H1 (cell line): Measurements from ENCODE around the gene NHS. TPM values are rescaled to one million over a fixed set of nuclear protein-coding genes. Genes with fewer than 3 reads are reported as not detected.

Experiments
- CTCF ChIA-PET: fragments of 300-600 bp; sonication (Branson Sonifier 250); formaldehyde crosslinking; loops from one replicate; lab custom pipeline; 2021; ENCODE audit not compliant: partially characterized antibody; lab: Charles Lee
- POLR2A ChIA-PET: fragments of 300-600 bp; sonication (Branson Sonifier 250); formaldehyde crosslinking; loops from one replicate; lab custom pipeline; 2021; ENCODE audit warnings: inconsistent platforms; ENCODE audit not compliant: partially characterized antibody; lab: Charles Lee
- DNase-seq, 2 experiments: peaks; one replicate each; pipeline versions ENCODE4 v3.0.0 to v3.0.0-alpha.2; 2010 to 2022; ENCODE audit warnings: low spot score in 2 of 2, low read depth in 1 of 2, mixed read lengths in 1 of 2
- FAIRE-seq: peaks from 2 replicates; lab custom pipeline; 2011; peaks lifted over from hg19 to GRCh38; lab: Jason Lieb, UNC
- H2AFZ ChIP-seq: 2 replicates; pipeline ENCODE4 v1.8.1; 2012; ENCODE audit warnings: low read length, inconsistent platforms
- H2AK5ac ChIP-seq: 2 replicates; pipeline ENCODE4 v1.6.1; 2013; ENCODE audit warnings: low read depth, low read length
- H2BK120ac ChIP-seq: replicated peaks from 2 replicates; pipeline ENCODE3; 2013; ENCODE audit warnings: low read depth, low read length, inconsistent platforms
- H2BK12ac ChIP-seq: 2 replicates; pipeline ENCODE4 v1.6.1; 2013; ENCODE audit warnings: low read depth, low read length
- H2BK15ac ChIP-seq: 2 replicates; pipeline ENCODE4 v1.6.1; 2013; ENCODE audit warnings: low read length
- H2BK20ac ChIP-seq: 2 replicates; pipeline ENCODE4 v1.6.1; 2013; ENCODE audit warnings: low read length
- H2BK5ac ChIP-seq: 2 replicates; pipeline ENCODE4 v1.6.1; 2013; ENCODE audit warnings: low read depth, low read length
- H3K14ac ChIP-seq: 2 replicates; pipeline ENCODE4 v1.6.1; 2013; ENCODE audit warnings: inconsistent platforms; ENCODE audit not compliant: insufficient read length
- H3K18ac ChIP-seq: 2 replicates; pipeline ENCODE4 v1.6.1; 2013; ENCODE audit warnings: low read length; ENCODE audit errors: extremely low read depth
- H3K23ac ChIP-seq: 2 replicates; pipeline ENCODE4 v1.6.1; 2013; ENCODE audit warnings: inconsistent platforms; ENCODE audit not compliant: insufficient read length
- H3K23me2 ChIP-seq: 2 replicates; pipeline ENCODE4 v1.6.1; 2013; ENCODE audit warnings: low read depth, low read length
- H3K27ac ChIP-seq: 2 replicates; pipeline ENCODE4 v1.6.1; 2011; ENCODE audit warnings: low read depth, low read length, inconsistent platforms
- H3K27me3 ChIP-seq, 4 experiments: replicated peaks in 1 of 4; 1 replicate in 1 of 4; 2 replicates in 3 of 4; pipeline versions ENCODE4 v1.6.1 to v1.8.1; 2011 to 2013; ENCODE audit warnings: low read length in 3 of 4, mild to moderate bottlenecking in 3 of 4, inconsistent platforms in 2 of 4, mixed read lengths in 2 of 4, moderate library complexity in 1 of 4; ENCODE audit not compliant: control insufficient read depth in 3 of 4, insufficient read depth in 3 of 4; ENCODE audit errors: extremely low read depth in 1 of 4
- H3K36me3 ChIP-seq, 4 experiments: 2 replicates each; pipeline versions ENCODE4 v1.6.1 to v1.8.1; 2011 to 2013; ENCODE audit warnings: mild to moderate bottlenecking in 4 of 4, low read length in 3 of 4, moderate library complexity in 2 of 4, control low read depth in 1 of 4, inconsistent platforms in 1 of 4; ENCODE audit not compliant: insufficient read depth in 4 of 4, control insufficient read depth in 2 of 4
- H3K4ac ChIP-seq: replicated peaks from 2 replicates; pipeline ENCODE3; 2013; ENCODE audit warnings: low read length, low read depth, mixed read lengths, inconsistent platforms; ENCODE audit not compliant: insufficient read length
- H3K4me1 ChIP-seq, 4 experiments: replicated peaks in 1 of 4; 1 replicate in 1 of 4; 2 replicates in 3 of 4; pipeline versions ENCODE4 v1.6.1 to v1.8.1; 2011 to 2013; ENCODE audit warnings: low read length in 3 of 4, inconsistent platforms in 2 of 4, mixed read lengths in 1 of 4; ENCODE audit not compliant: insufficient read depth in 4 of 4, control insufficient read depth in 3 of 4
- H3K4me2 ChIP-seq, 2 experiments: 2 replicates each; pipeline versions ENCODE4 v1.6.1 to v1.8.1; 2011 to 2013; ENCODE audit warnings: low read depth in 2 of 2, low read length in 2 of 2, control low read depth in 1 of 2, inconsistent platforms in 1 of 2, mild to moderate bottlenecking in 1 of 2; ENCODE audit not compliant: insufficient read depth in 1 of 2
- H3K4me3 ChIP-seq, 4 experiments: fragments of 200-600, 300-600 bp in 1 of 4; sonication (generic), shearing (Covaris generic), sonication (Bioruptor Twin) in 1 of 4; 2 replicates each; pipeline versions ENCODE4 v1.5.1 to v1.8.1; 2011 to 2016; ENCODE audit warnings: low read length in 4 of 4, low read depth in 3 of 4, control low read depth in 2 of 4, inconsistent platforms in 2 of 4, mild to moderate bottlenecking in 2 of 4, mixed read lengths in 1 of 4, moderate library complexity in 1 of 4; ENCODE audit not compliant: insufficient read depth in 2 of 4; ENCODE audit errors: extremely low read depth in 1 of 4
- H3K56ac ChIP-seq: replicated peaks from 2 replicates; pipeline ENCODE3; 2013; ENCODE audit warnings: low read depth, mild to moderate bottlenecking, mixed read lengths, low read length, inconsistent platforms; ENCODE audit not compliant: insufficient read length
- H3K79me1 ChIP-seq: 2 replicates; pipeline ENCODE4 v1.6.1; 2013; ENCODE audit warnings: low read depth, low read length, control low read depth
- H3K79me2 ChIP-seq, 2 experiments: 2 replicates each; pipeline versions ENCODE4 v1.6.1 to v1.8.1; 2012 to 2013; ENCODE audit warnings: low read length in 2 of 2, mild to moderate bottlenecking in 2 of 2, inconsistent platforms in 1 of 2; ENCODE audit not compliant: insufficient read depth in 2 of 2, control insufficient read depth in 1 of 2
- H3K9ac ChIP-seq, 4 experiments: replicated peaks in 1 of 4; 1 replicate in 1 of 4; 2 replicates in 3 of 4; pipeline versions ENCODE4 v1.6.1 to v1.8.1; 2011 to 2013; ENCODE audit warnings: low read depth in 3 of 4, low read length in 3 of 4, control low read depth in 2 of 4, mild to moderate bottlenecking in 2 of 4, moderate library complexity in 2 of 4, inconsistent platforms in 1 of 4; ENCODE audit errors: extremely low read depth in 1 of 4
- H3K9me3 ChIP-seq, 2 experiments: 2 replicates each; pipeline versions ENCODE4 v1.6.1 to v1.8.1; 2012 to 2013; ENCODE audit warnings: mild to moderate bottlenecking in 2 of 2, moderate library complexity in 2 of 2, control low read depth in 1 of 2, inconsistent platforms in 1 of 2, low read depth in 1 of 2, low read length in 1 of 2, mixed read lengths in 1 of 2; ENCODE audit not compliant: insufficient read depth in 2 of 2
- H4K20me1 ChIP-seq, 2 experiments: replicated peaks in 1 of 2; 2 replicates each; pipeline versions ENCODE3 to v1.8.1; 2011 to 2013; ENCODE audit warnings: inconsistent platforms in 2 of 2, low read length in 2 of 2, mild to moderate bottlenecking in 1 of 2; ENCODE audit not compliant: insufficient read depth in 2 of 2, control insufficient read depth in 1 of 2
- H4K5ac ChIP-seq: 2 replicates; pipeline ENCODE4 v1.6.1; 2013; ENCODE audit warnings: low read length, low read depth, mixed read lengths, inconsistent platforms; ENCODE audit not compliant: insufficient read length
- H4K8ac ChIP-seq: 2 replicates; pipeline ENCODE4 v1.8.0; 2013; ENCODE audit warnings: mild to moderate bottlenecking, moderate library complexity, low read length, inconsistent platforms; ENCODE audit not compliant: insufficient read depth; ENCODE audit errors: extremely low read depth
- H4K91ac ChIP-seq: replicated peaks from 2 replicates; pipeline ENCODE3; 2013; ENCODE audit warnings: low read length, mixed read lengths, inconsistent platforms; ENCODE audit not compliant: insufficient read length
- BRCA1 ChIP-seq: IDR thresholded peaks from 2 replicates; pipeline ENCODE4 v1.6.1; 2012; ENCODE audit warnings: low read depth, low read length, improper control_type of control experiment
- CHD1 ChIP-seq: IDR thresholded peaks from 2 replicates; pipeline ENCODE4 v1.6.1; 2012; ENCODE audit warnings: low read depth, low read length, improper control_type of control experiment
- CHD2 ChIP-seq: IDR thresholded peaks from 2 replicates; pipeline ENCODE4 v1.6.1; 2012; ENCODE audit warnings: low read length, improper control_type of control experiment
- FOSL1 ChIP-seq: IDR thresholded peaks from 2 replicates; pipeline ENCODE4 v1.6.1; 2011; ENCODE audit warnings: mild to moderate bottlenecking, low read depth, low read length, moderate library complexity; ENCODE audit not compliant: insufficient read depth
- TCF12 ChIP-seq: IDR thresholded peaks from 2 replicates; pipeline ENCODE4 v1.6.1; 2011; ENCODE audit warnings: low read depth, mild to moderate bottlenecking, low read length
- WGBS, 2 experiments: shearing (Covaris generic) in 1 of 2; methylation state at CpG; one replicate each; pipeline versions ENCODE4 v1.1.6 to v1.1.7; 2013 to 2015; ENCODE audit warnings: low lambda C conversion rate in 2 of 2, mixed read lengths in 2 of 2, inconsistent platforms in 1 of 2, low coverage in 1 of 2, missing lambda C conversion rate in 1 of 2; ENCODE audit not compliant: insufficient replicate concordance in 2 of 2, insufficient coverage in 1 of 2, insufficient read length in 1 of 2; ENCODE audit errors: extremely low coverage in 1 of 2, missing lambda C conversion rate in 1 of 2; 5-methylcytosine and 5-hydroxymethylcytosine counted together
- polyA plus RNA-seq, 7 experiments: library from polyadenylated mRNA; depleted of rRNA in 3 of 7; stranded (reverse) in 5 of 7; unstranded in 2 of 7; fragments of >200 nt in 5 of 7; fragments of 200-250 nt in 2 of 7; gene quantifications; 1 replicate in 5 of 7; 2 replicates in 1 of 7; 4 replicates in 1 of 7; pipeline versions ENCODE4 v1.2.1 to v1.2.3, GENCODE V29; 2011 to 2013; ENCODE audit warnings: missing spikeins in 2 of 7, mixed read lengths in 2 of 7
- total RNA-seq: library from RNA; stranded (reverse); fragmentation: NEBNext Ultra II Directional; extraction: Animal tissue kit (Norgen Biotek cat#: 25700); gene quantifications from 2 replicates; pipeline ENCODE4 v1.2.1, GENCODE V29; 2021

The NHS gene
- total and polyA plus RNA-seq, 2 of the 8 experiments (the other 6 are each of a cell fraction or from before 2014, with no cell fraction given) = 2.2 to 6.7 TPM

DNA sequence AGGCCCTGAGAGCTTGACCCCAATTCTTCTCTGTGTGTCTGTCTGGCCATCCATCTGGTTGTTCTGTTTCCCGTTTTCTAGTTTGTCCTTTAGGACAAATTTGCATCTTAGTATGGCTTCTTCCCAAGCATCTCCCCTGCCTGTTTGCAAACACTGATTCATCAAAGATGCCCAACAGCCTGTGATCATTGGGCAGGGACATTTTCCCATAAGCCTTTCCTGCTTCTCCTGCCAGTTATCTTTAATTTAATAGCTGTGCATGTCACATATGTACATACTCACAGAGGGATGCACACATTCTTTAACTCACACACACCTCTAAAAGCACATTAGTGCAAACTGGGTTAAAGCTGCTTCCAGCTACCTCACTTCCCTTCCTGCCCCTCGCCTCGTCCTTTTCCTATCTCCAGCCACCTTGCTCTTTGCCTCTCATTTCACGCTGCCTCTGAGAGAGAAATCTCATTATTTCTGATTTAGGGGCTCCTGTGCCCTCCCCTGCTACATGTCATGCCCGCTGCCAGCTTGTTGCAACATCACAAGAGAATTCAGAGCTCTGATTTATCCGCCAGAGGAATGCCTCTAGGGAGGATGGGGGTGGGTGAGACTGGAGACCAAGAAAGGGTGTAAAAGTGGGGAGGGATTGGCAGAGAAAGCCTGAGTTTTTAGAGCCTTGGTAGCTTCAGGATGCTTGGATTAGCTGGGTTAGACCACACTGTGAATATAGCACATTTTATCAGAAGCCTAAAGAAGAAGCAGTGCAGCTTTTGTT is 100.6 kb downstream of the NHS start:
- Histone ChIP-seq H3K4ac (no peak overlapping the region), H2BK120ac (no peak overlapping the region), H3K4me1 (no peaks in the 10 kb centered on the region), H3K23ac (no peak overlapping the region), H3K27me3 (no peaks in the 10 kb centered on the region), H3K27ac (no peak overlapping the region), H3K9me3 (no peaks in the 10 kb centered on the region), H3K4me3 (no peak overlapping the region), H3K79me2 (no peaks in the 10 kb centered on the region), H4K20me1 (no peaks in the 10 kb centered on the region), H2AFZ (no peak overlapping the region), H2AK5ac (no peak overlapping the region), H2BK15ac (no peak overlapping the region), H4K8ac (no peak overlapping the region), H2BK20ac (no peak overlapping the region), H2BK12ac (no peak overlapping the region), H3K56ac (no peak overlapping the region), H4K5ac (no peak overlapping the region), H3K18ac (no peak overlapping the region), H3K14ac (no peak overlapping the region), H3K79me1 (no peaks in the 10 kb centered on the region), H3K36me3 (no peaks in the 10 kb centered on the region), H3K9ac (no peak overlapping the region), H3K23me2 (no peaks in the 10 kb centered on the region)
- ChIA-PET POLR2A (interaction anchor here (1.3 kb wide), 1 partner anchor 8 kb away, joined by 3 read pairs; no protein-coding TSS in a partner anchor), CTCF (interaction anchor here (1.0 to 1.3 kb wide), 2 partner anchors 38 to 337 kb away, joined by 3 to 4 read pairs; no protein-coding TSS in a partner anchor)
- WGBS, 2 experiments = 86% methylated on average over 6 of the region's 6 CpGs; no CpG with 5 or more reads in 1 of the 2 experiments
- FAIRE-seq (no peak), DNase-seq (no peak)
- TF ChIP-seq CHD2 (no peak), TCF12 (no peak), FOSL1 (no peak), BRCA1 (no peak), CHD1 (no peak)
- TF ChIP-seq, all 59 proteins: peak for 0
- no peak overlapping the region for H4K91ac ChIP-seq
- no peak overlapping the region for H2BK5ac ChIP-seq
- H3K4me2 ChIP-seq = no peak overlapping the region
